EL (cell line): ENCODE measurements around the gene RASSF8.

ENCODE experiments used
- DNase-seq: peaks from one replicate; pipeline ENCODE4 v3.0.0-alpha.2; 2016

Gene RASSF8

DNA sequence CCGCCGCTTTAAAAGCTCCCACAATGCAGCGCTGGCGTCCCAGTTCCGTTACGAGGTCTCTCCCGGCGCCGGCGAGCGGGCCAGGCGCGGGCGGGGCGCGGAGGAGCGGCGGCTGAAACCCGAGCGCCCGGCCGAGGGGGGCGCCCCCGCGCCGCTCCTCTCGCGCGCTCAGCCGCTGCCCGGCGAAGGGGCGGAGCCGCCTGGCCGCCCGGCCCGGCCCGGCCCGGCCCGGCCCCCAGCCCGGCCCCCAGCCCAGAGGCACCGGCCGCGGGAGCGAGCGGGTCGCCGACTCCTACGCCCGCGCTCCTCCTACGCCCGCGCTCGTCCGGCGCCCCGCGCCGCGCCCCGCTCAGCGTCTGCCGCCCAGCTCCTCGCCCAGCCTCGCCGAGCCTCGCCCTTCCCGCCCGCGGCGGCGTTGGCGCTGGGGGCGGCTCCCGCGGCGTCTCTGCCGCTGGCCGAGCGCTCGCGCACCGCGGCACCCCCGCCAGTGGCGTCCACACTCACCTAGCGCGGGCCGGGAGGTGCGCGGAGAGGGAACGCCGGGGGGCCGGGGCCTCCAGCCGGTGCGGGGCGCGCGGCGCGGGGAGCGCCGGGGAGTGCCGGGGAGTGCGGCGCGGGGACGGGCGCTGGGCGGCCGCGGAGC lies at the start of gene RASSF8:
Gene RASSF8 (plus strand): TSS at position 255 of the 643 bp plus-strand sequence. CDS start 96,662 bp downstream, outside the sequence.
- DNase-seq, result peak; percentile 75

GRCh38 chr12:25914551-25914950 lies 43.9 kb upstream of the RASSF8 start:
- DNase-seq, result no peak

DNA sequence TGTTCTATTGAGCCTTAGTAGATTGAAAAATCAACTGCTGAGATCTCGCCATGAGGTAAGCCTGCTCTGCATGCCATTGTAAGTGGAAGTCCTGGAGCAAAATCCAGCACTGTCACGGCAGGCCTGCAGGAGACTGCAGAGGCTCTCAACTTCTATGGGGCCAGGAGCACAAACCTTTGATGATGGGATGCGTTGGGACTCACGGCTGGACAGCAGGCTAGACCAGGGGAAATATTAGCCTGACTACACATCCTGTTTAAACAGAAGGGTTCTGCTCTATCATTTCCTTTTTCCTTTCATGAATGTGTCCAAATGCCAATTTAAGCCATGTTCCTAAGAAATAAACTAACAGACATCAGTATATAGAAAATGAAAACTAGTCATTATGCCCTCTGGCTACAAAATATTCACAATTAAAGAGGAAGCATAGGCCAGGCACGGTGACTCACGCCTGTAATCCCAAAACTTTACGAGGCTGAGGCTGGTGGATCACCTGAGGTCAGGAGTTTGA lies 33.9 kb upstream of the RASSF8 start:
- DNase-seq, result peak; percentile 83

DNA sequence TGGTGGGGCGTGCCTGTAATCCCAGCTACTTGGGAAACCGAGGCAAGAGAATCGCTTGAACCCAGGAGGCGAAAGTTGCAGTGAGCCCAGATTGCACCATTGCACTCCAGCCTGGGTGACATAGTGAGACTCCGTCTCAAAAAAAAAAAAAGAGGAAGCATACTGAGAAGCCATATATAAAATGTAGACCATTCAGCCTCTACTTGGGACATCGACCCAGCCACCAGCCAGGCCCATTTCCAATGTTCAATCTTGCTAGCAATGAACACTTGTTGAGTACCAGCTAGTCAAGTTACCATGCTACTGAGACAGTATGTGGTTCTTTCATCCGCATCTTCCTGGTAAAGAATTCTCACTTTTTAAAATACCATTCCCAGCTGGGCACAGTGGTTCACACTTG lies 33.4 kb upstream of the RASSF8 start:
- DNase-seq, result no peak

DNA sequence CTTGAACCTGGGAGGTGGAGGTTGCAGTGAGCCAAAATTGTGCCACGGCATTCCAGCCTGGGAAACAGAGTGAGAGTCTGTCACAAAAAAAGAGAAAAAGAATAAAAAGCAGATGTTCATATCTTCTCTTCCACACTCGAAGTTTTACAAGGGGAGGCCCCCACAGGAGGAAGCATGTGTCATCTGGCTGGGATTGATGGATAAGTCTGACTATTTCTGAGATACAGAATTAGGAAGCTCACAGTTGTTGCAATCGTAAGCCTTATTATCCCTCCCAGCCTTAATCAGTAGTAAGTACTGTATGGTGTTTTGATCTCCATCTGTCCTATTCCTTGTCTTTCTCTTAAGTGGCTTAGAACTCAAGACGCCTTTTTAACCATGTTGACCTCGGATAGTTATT lies 31.9 kb upstream of the RASSF8 start:
- no peak for DNase-seq

GRCh38 chr12:25929142-25929541 lies 29.3 kb upstream of the RASSF8 start:
- peak; percentile 17 for DNase-seq

DNA sequence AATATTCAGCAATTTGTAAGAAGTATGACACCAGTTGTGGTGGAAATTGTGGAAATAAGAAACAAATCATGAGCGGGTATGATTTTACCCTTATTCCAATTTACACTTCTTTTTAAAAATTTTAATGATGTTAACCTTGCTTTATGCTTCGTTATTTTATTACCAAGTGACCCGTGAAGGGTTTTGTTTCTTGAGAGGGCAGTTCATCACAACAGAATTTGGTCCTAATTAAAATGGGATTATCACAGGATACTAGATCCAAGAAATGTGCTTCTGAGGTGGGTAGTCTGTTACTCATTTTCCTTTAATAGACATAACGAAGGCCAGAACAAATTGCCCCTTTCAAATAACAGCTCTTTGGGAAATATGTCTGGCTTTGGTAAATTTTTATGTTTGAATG lies 25.5 kb upstream of the RASSF8 start:
- DNase-seq, result no peak

GRCh38 chr12:25934456-25934855 lies 24.0 kb upstream of the RASSF8 start:
- DNase-seq, result no peak

DNA sequence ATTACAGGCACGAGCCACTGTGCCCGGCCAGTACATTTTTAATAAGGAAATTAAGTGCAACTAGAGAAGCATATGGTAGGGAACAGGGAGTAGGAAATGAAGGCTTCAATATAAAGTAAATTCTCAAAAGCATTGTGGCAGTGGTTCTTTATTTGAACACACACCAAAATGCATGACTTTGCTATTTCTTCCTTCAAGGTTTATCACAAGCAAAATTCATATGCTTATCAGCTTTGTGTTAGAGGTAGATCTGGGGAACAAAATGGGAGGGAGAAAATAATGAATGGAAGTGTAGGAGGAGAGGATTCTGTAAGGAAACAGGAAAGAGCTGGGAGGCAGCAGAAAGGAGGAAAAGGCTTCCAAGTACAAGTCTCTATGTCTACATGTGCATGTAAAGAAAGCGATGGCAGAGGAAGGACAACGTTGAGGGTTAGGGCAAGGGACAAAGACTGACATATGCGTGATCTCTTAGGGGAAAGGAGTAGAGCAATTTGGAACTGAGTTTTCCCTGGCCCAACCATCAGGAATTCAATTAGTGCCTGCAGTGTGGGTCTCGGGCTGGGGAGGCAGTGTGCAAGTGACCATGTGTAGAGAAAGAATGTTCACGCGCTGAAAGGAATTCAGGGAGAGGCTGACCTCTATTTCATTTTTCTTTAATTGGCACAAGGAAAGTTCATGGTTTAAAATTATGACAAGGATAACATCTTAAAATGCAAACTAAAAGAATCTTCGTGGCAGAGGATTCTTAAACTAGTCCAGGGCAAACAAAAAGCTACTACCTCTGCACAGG lies 22.9 kb upstream of the RASSF8 start:
- peak; percentile 13 for DNase-seq

DNA sequence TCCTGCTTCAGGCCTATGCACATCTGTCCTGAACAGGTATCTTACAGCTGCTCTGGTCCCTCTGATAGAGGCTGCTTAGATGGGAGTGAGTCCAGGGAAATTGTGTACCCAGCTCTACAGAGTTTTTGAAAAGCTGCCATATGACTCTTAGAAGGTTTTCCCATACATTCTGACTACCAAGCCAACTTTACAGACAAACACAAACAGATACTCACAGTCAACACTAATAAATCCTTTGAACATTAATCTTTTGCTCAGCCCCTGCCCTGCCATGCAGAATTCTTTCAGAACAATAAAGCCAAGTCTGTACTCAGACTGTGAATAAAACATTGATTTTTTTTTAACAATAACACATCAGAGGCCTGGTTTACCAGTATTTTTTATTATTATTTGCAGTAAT lies 21.4 kb upstream of the RASSF8 start:
- no peak for DNase-seq

- no peak for DNase-seq
Observed at GRCh38 chr12:25938581-25938980, 19.9 kb upstream of the RASSF8 start.

GRCh38 chr12:25939606-25940005 lies 18.9 kb upstream of the RASSF8 start:
- no peak for DNase-seq

GRCh38 chr12:25940886-25941285 lies 17.6 kb upstream of the RASSF8 start:
- DNase-seq, result no peak

DNA sequence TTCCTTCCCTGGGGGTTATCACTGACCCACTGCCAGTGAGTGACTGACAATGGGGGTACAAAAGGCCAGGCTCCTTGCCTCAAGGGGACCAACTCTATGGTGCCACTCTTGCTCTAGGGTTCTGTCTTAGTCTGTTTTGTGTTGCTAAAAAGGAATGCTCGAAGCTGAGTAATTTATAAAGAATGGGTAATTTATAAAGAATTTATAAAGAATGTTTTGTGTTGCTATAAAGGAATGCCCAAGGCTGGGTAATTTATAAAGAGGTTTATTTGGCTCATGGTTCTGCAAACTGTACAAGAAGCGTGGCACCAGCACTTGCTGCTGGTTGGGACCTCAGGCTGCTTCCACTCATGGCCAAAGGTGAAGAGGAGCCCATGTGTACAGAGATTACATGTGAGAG lies 15.8 kb upstream of the RASSF8 start:
- DNase-seq, result peak; percentile 43

DNA sequence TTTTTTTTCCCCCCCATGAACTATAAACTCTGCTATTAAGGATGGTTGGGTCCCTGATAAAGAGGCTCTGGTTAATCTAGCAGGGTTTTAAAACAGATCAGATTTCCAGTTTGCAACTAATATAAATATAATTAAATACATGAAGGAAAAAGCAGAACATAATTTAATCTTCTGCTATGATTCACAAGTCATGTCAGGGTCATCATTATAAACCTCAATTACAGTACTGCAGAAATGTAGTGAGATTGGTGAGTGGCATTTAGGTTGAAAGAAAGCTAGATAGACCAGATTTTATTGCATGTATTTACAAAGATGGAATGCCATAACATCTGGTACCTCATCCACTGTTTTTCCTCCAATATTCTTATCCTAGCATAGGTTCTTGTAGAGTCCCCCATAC lies 14.5 kb upstream of the RASSF8 start:
- no peak for DNase-seq

DNA sequence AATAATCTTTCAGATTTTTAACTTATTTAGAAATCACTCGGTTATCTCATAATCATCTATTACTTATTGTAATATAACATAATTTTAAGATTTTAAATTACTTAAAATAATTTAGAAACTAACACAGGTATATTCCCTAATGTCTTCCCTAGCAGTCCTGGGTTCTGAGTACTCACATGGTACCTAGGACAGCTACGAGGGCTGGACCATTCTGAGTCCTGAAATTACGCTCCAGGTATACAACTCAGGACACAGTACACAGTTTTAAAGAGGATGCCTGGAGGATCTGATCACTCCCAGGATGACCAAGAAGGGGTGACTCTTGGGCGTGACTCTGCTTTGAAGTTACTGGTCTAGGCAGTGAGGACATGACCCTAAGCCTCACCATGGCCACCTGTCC lies 9.1 kb upstream of the RASSF8 start:
- DNase-seq, result no peak

DNA sequence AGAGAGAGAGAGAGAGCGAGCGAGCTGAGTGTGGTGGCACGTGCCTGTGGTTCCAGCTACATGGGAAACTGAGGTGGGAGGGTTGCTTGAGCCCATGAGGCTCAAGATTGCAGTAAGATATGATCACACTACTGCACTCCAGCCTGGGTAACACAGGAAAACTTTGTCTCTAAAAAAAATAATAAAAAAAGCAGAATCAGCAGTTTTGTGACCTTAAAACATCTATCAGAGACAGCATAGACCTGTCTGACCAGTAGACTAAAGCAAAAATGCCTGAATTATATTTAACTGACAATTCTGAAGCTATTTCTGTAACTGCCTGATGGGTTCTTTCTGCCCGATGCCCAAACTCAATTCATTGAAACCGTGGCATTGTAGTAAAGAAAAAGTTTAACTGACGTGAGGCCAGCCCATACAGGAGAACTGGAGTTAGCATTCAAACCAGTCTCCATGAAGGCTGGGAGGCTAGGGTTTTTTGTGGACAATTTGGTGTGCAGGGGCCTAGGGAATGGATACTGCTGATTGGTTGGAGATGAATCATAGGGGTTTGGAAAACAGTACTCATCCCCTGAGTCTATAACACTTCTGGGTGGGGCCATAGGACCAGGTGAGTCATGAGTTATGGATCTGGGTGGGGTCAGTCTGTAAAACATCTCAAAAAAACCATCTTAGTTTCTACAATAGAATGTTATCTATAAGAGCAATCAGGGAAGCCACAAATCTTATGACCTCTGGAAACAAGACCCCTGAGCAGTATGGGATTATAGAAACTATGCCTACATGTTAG lies 8.0 kb upstream of the RASSF8 start:
- peak; percentile 14 for DNase-seq

GRCh38 chr12:25957793-25958427 lies 572 bp upstream of the RASSF8 start:
- DNase-seq, result peak; percentile 79

GRCh38 chr12:25959071-25959961 lies 834 bp downstream of the RASSF8 start:
- peak; percentile 87 for DNase-seq

- DNase-seq, result peak; percentile 48
Observed at GRCh38 chr12:25960143-25960542, 1.7 kb downstream of the RASSF8 start.

DNA sequence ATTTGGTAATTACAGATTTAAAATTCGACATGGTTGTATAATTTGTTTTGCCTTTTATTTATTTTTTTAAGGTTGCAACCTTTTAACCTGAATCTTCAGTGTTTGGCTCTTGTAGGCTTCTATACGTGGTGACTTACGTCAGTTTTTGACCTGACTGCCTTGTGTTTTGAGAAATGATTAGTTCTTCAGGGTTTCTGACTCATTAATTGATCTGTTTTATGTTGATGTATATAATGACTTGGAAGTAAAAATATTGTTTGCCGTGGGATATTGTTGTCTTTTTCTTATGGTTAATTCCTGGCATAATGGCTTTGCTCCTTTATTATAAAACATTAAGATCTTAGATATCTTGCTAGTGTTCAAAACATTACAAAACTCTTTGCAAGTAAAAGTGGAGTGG lies 2.5 kb downstream of the RASSF8 start:
- DNase-seq, result no peak
